ENCODE data around the gene IFNA5. TPM values are rescaled to one million over a fixed set of nuclear protein-coding genes. Genes with fewer than 3 reads are reported as not detected.

The IFNA5 gene
- polyA plus RNA-seq (ENCODE audit: insufficient read length in 12 of 12), result not detected
- long read RNA-seq, donor 1, result 0 reads
- long read RNA-seq, donor 2, result 0 reads
- long read RNA-seq, donor 3, result 0 reads
- long read RNA-seq, donor 4, result 0 reads
- long read RNA-seq, donor 5, result 0 reads
- long read RNA-seq, donor 6, result 0 reads
- long read RNA-seq, donor 7, result 0 reads
- long read RNA-seq, donor 8, result 0 reads
- long read RNA-seq, donor 9, result 0 reads
- long read RNA-seq, donor 10, result 0 reads
- long read RNA-seq, donor 11, result 0 reads

- no peak for DNase-seq
Observed at GRCh38 chr9:21305213-21305612, at the start of gene IFNA5. Gene IFNA5 (minus strand): TSS chr9:21305313. CDS start chr9:21305256, 57 bp downstream.

GRCh38 chr9:21350787-21351186 lies 45.7 kb upstream of the IFNA5 start, which contains the start of gene IFNA6:
Gene IFNA6 (minus strand): TSS chr9:21350887. CDS start chr9:21350887, 0 bp downstream.
- DNase-seq, result no peak

- DNase-seq, result no peak
Observed at GRCh38 chr9:21348430-21348970, 43.4 kb upstream of the IFNA5 start.

- no peak for DNase-seq
Observed at GRCh38 chr9:21340735-21341134, 35.6 kb upstream of the IFNA5 start.

GRCh38 chr9:21336457-21336856 lies 31.3 kb upstream of the IFNA5 start:
- no peak for DNase-seq

- DNase-seq, result peak; percentile 95
Observed at GRCh38 chr9:21334701-21335632, 29.9 kb upstream of the IFNA5 start, which contains the start of gene KLHL9. Gene KLHL9 (minus strand): TSS chr9:21335404. CDS start chr9:21334859, 545 bp downstream.

GRCh38 chr9:21333226-21333625 lies 28.1 kb upstream of the IFNA5 start:
- DNase-seq, result no peak

GRCh38 chr9:21331676-21332402 lies 26.7 kb upstream of the IFNA5 start:
- no peak for DNase-seq

- no peak for DNase-seq
Observed at GRCh38 chr9:21326526-21327139, 21.5 kb upstream of the IFNA5 start.

GRCh38 chr9:21324047-21324446 lies 18.9 kb upstream of the IFNA5 start:
- no peak for DNase-seq

GRCh38 chr9:21322911-21323461 lies 17.9 kb upstream of the IFNA5 start:
- DNase-seq, result no peak

GRCh38 chr9:21320465-21320864 lies 15.4 kb upstream of the IFNA5 start:
- no peak for DNase-seq

GRCh38 chr9:21317956-21318923 lies 13.1 kb upstream of the IFNA5 start:
- DNase-seq, result peak; percentile 41

GRCh38 chr9:21316860-21317259 lies 11.7 kb upstream of the IFNA5 start:
- DNase-seq, result no peak

- no peak for DNase-seq
Observed at GRCh38 chr9:21316032-21316842, 11.1 kb upstream of the IFNA5 start.

GRCh38 chr9:21314152-21314551 lies 9.0 kb upstream of the IFNA5 start:
- no peak for DNase-seq

GRCh38 chr9:21311889-21312288 lies 6.8 kb upstream of the IFNA5 start:
- no peak for DNase-seq

GRCh38 chr9:21295992-21296391 lies 9.1 kb downstream of the IFNA5 start:
- no peak for DNase-seq
